HEK293 (cell line): ENCODE data around the gene LMNTD2.
A peak's percentile ranks its signal among the peaks of the same experiment; 100 is the strongest.

ENCODE experiments used
- CTCF ChIA-PET: fragments of 350-600 bp; formaldehyde crosslinking; extraction: SDS; loops from one replicate; lab custom pipeline; 2021; ENCODE audit warnings: antibody characterized with exemption; lab: Yijun Ruan, JAX
- POLR2A ChIA-PET: fragments of 300-600 bp; formaldehyde crosslinking; extraction: SDS; loops from one replicate; lab custom pipeline; 2020; ENCODE audit warnings: antibody characterized with exemption, inconsistent platforms; lab: Yijun Ruan, JAX
- H3K27ac ChIP-seq: fragments of 200-500 bp; sonication (Bioruptor generic); 2 replicates; pipeline ENCODE4 v1.5.1; 2014; ENCODE audit warnings: low read depth, low read length, control low read depth, inconsistent platforms; ENCODE audit errors: extremely low read depth
- H3K36me3 ChIP-seq, 2 experiments: fragments of 200-500 bp in 1 of 2; sonication (Bioruptor generic) in 1 of 2; 1 replicate in 1 of 2; 2 replicates in 1 of 2; pipeline ENCODE4 v1.5.1; 2014 to 2017; ENCODE audit warnings: inconsistent platforms in 2 of 2, low read length in 2 of 2; ENCODE audit not compliant: control insufficient read depth in 2 of 2, insufficient read depth in 1 of 2
- H3K4me1 ChIP-seq: fragments of 200-500 bp; sonication (Bioruptor generic); 2 replicates; pipeline ENCODE4 v1.5.1; 2014; ENCODE audit warnings: mild to moderate bottlenecking, low read length, inconsistent platforms; ENCODE audit not compliant: control insufficient read depth, insufficient read depth
- H3K4me3 ChIP-seq: 2 replicates; pipeline ENCODE4 v1.5.1; 2011; ENCODE audit warnings: low read depth, mild to moderate bottlenecking, control low read depth, low read length, moderate library complexity
- H3K9me3 ChIP-seq: fragments of 200-500 bp; sonication (Bioruptor generic); 2 replicates; pipeline ENCODE4 v1.5.1; 2014; ENCODE audit warnings: low read depth, low read length, inconsistent platforms; ENCODE audit not compliant: control insufficient read depth, insufficient read depth
- BCL11A ChIP-seq: fragments of 450-650 bp; formaldehyde crosslinking; IDR thresholded peaks from 2 replicates; pipeline ENCODE4 v1.5.1; 2016; ENCODE audit warnings: low read depth, missing biosample characterization, missing genetic modification characterization
- EGR2 ChIP-seq: fragments of 450-650 bp; formaldehyde crosslinking; IDR thresholded peaks from 2 replicates; pipeline ENCODE4 v1.5.1; 2016; ENCODE audit warnings: low read depth, missing biosample characterization, missing genetic modification characterization
- GLIS2 ChIP-seq: fragments of 450-650 bp; formaldehyde crosslinking; IDR thresholded peaks from 2 replicates; pipeline ENCODE4 v1.5.1; 2016; ENCODE audit warnings: missing biosample characterization, missing genetic modification characterization
- HOXC10 ChIP-seq: sonication (generic); formaldehyde crosslinking; IDR thresholded peaks from 2 replicates; pipeline ENCODE4 v1.8.1; 2023; ENCODE audit warnings: mild to moderate bottlenecking, missing genetic modification reagents
- HOXD13 ChIP-seq: sonication (generic); formaldehyde crosslinking; IDR thresholded peaks from 2 replicates; pipeline ENCODE4 v1.8.0; 2022; ENCODE audit warnings: missing genetic modification reagents, borderline replicate concordance
- KLF9 ChIP-seq: fragments of 450-650 bp; formaldehyde crosslinking; IDR thresholded peaks from 2 replicates; pipeline ENCODE4 v1.5.1; 2016; ENCODE audit warnings: missing biosample characterization, missing genetic modification characterization, low read depth
- RBAK ChIP-seq: fragments of 450-650 bp; formaldehyde crosslinking; IDR thresholded peaks from 2 replicates; pipeline ENCODE4 v1.5.1; 2016; ENCODE audit warnings: missing biosample characterization, missing genetic modification characterization
- SALL2 ChIP-seq: fragments of 450-650 bp; formaldehyde crosslinking; IDR thresholded peaks from 2 replicates; pipeline ENCODE4 v1.5.0; 2017; ENCODE audit warnings: missing biosample characterization, mild to moderate bottlenecking, missing genetic modification characterization, borderline replicate concordance
- SP2 ChIP-seq: fragments of 450-650 bp; formaldehyde crosslinking; IDR thresholded peaks from 2 replicates; pipeline ENCODE4 v1.5.1; 2016; ENCODE audit warnings: missing biosample characterization, missing genetic modification characterization
- SP7 ChIP-seq: fragments of 450-650 bp; formaldehyde crosslinking; IDR thresholded peaks from 2 replicates; pipeline ENCODE4 v1.5.1; 2016; ENCODE audit warnings: missing biosample characterization, missing genetic modification characterization
- WT1 ChIP-seq: fragments of 450-650 bp; formaldehyde crosslinking; IDR thresholded peaks from 2 replicates; pipeline ENCODE4 v1.5.1; 2016; ENCODE audit warnings: missing biosample characterization, missing genetic modification characterization
- ZBTB21 ChIP-seq: fragments of 450-650 bp; formaldehyde crosslinking; IDR thresholded peaks from 2 replicates; pipeline ENCODE4 v1.5.1; 2017; ENCODE audit warnings: missing biosample characterization, missing genetic modification characterization
- ZEB2 ChIP-seq: fragments of 450-650 bp; formaldehyde crosslinking; IDR thresholded peaks from 2 replicates; pipeline ENCODE4 v1.5.1; 2016; ENCODE audit warnings: missing biosample characterization, missing genetic modification characterization
- ZFHX2 ChIP-seq: fragments of 450-650 bp; formaldehyde crosslinking; conservative IDR thresholded peaks from 2 replicates; pipeline ENCODE4 v1.5.1; 2016; ENCODE audit warnings: missing biosample characterization, missing genetic modification characterization
- ZNF112 ChIP-seq: fragments of 450-650 bp; formaldehyde crosslinking; IDR thresholded peaks from 2 replicates; pipeline ENCODE4 v1.5.0; 2017; ENCODE audit warnings: missing biosample characterization, missing genetic modification characterization
- ZNF157 ChIP-seq: fragments of 450-650 bp; formaldehyde crosslinking; IDR thresholded peaks from 2 replicates; pipeline ENCODE4 v1.5.1; 2016; ENCODE audit warnings: missing biosample characterization, missing genetic modification characterization
- ZNF16 ChIP-seq: fragments of 450-650 bp; formaldehyde crosslinking; IDR thresholded peaks from 2 replicates; pipeline ENCODE4 v1.5.1; 2016; ENCODE audit warnings: low read depth, missing biosample characterization, missing genetic modification characterization
- ZNF174 ChIP-seq: fragments of 450-650 bp; formaldehyde crosslinking; IDR thresholded peaks from 2 replicates; pipeline ENCODE4 v1.5.0; 2017; ENCODE audit warnings: missing biosample characterization, mild to moderate bottlenecking, missing genetic modification characterization
- ZNF202 ChIP-seq: fragments of 450-650 bp; formaldehyde crosslinking; IDR thresholded peaks from 2 replicates; pipeline ENCODE4 v1.5.1; 2016; ENCODE audit warnings: missing biosample characterization, missing genetic modification characterization, borderline replicate concordance
- ZNF211 ChIP-seq: fragments of 450-650 bp; formaldehyde crosslinking; IDR thresholded peaks from 2 replicates; pipeline ENCODE4 v1.5.1; 2016; ENCODE audit warnings: low read depth, missing biosample characterization, missing genetic modification characterization
- ZNF223 ChIP-seq: fragments of 450-650 bp; formaldehyde crosslinking; IDR thresholded peaks from 2 replicates; pipeline ENCODE4 v1.5.1; 2016; ENCODE audit warnings: missing biosample characterization, missing genetic modification characterization
- ZNF335 ChIP-seq: fragments of 450-650 bp; formaldehyde crosslinking; conservative IDR thresholded peaks from 2 replicates; pipeline ENCODE4 v1.5.1; 2016; ENCODE audit warnings: missing biosample characterization, missing genetic modification characterization
- ZNF341 ChIP-seq: fragments of 450-650 bp; formaldehyde crosslinking; IDR thresholded peaks from 2 replicates; pipeline ENCODE4; 2016; ENCODE audit warnings: low read depth, missing biosample characterization, missing genetic modification characterization
- ZNF391 ChIP-seq: fragments of 450-650 bp; formaldehyde crosslinking; IDR thresholded peaks from 2 replicates; pipeline ENCODE4 v1.5.1; 2016; ENCODE audit warnings: low read depth, missing biosample characterization, missing genetic modification characterization, borderline replicate concordance
- ZNF416 ChIP-seq: fragments of 450-650 bp; formaldehyde crosslinking; IDR thresholded peaks from 2 replicates; pipeline ENCODE4 v1.5.1; 2016; ENCODE audit warnings: missing biosample characterization, missing genetic modification characterization
- ZNF423 ChIP-seq: fragments of 450-650 bp; formaldehyde crosslinking; IDR thresholded peaks from 2 replicates; pipeline ENCODE4 v1.5.1; 2016; ENCODE audit warnings: missing biosample characterization, missing genetic modification characterization
- ZNF513 ChIP-seq: fragments of 450-650 bp; IDR thresholded peaks from 2 replicates; pipeline ENCODE4 v1.5.1; 2018; ENCODE audit warnings: missing biosample characterization, missing genetic modification characterization
- ZNF600 ChIP-seq: fragments of 450-650 bp; formaldehyde crosslinking; IDR thresholded peaks from 2 replicates; pipeline ENCODE4 v1.5.1; 2016; ENCODE audit warnings: missing biosample characterization, missing genetic modification characterization
- ZNF629 ChIP-seq: fragments of 450-650 bp; formaldehyde crosslinking; IDR thresholded peaks from 2 replicates; pipeline ENCODE4 v1.5.1; 2017; ENCODE audit warnings: missing biosample characterization, missing genetic modification characterization
- ZNF660 ChIP-seq: fragments of 450-650 bp; IDR thresholded peaks from 2 replicates; pipeline ENCODE4 v1.5.1; 2018; ENCODE audit warnings: missing biosample characterization, mild to moderate bottlenecking, missing genetic modification characterization
- ZSCAN30 ChIP-seq: fragments of 450-650 bp; IDR thresholded peaks from 2 replicates; pipeline ENCODE4 v1.5.1; 2018; ENCODE audit warnings: missing biosample characterization, mild to moderate bottlenecking, missing genetic modification characterization, moderate library complexity
- TF ChIP-seq, protein P1 (sequence below): fragments of 450-650 bp; formaldehyde crosslinking; IDR thresholded peaks from 2 replicates; pipeline ENCODE4 v1.5.1; 2016; ENCODE audit warnings: missing biosample characterization, missing genetic modification characterization
- TF ChIP-seq, protein P2 (sequence below): sonication (generic); formaldehyde crosslinking; IDR thresholded peaks from 2 replicates; pipeline ENCODE4 v1.8.1; 2022; ENCODE audit warnings: mild to moderate bottlenecking, moderate library complexity, missing genetic modification reagents

Gene LMNTD2, protein sequence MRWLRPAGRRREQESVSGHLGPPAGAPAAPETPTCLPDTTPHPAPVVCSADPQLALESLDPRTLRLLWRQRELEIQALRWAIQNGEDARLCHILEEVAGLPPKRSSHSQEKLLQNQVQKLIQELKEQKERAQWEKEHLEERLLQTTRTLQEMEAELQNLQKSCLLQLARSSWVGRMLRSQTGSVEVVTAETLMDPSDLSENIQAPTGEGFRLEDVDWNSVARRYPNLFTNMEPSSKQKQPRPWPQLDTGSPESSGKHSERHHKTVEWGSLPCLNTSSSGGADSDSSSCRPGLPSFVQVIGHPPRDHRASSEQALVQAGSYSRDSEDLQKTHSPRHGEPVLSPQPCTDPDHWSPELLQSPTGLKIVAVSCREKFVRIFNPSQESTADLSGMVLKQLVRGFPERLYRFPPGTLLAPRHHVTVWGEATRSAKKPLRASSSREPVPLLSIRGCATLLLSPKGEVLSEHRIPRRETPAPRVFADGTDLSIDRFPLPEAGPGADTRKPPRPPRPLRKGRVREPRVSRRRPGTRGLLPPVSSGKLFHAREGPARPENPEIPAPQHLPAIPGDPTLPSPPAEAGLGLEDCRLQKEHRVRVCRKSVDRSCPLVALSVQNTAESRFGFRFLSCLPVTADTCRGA

GRCh38 chr11:560305-561147 is at the start of gene LMNTD2, which contains the start of gene RASSF7:
Gene LMNTD2 (minus strand): TSS chr11:560738. CDS start chr11:560716, 22 bp downstream.
Gene RASSF7 (plus strand): TSS chr11:560970. CDS start chr11:561769, 799 bp downstream.
- Histone ChIP-seq H3K4me1 (no peaks in the 10 kb centered on the region), H3K36me3 (peaks cover 0 to 26% of the 10 kb centered on the region in 2 experiments; a peak in 1 of 3 replicates), H3K4me3 (peak within 1 kb of the TSS; percentile 77), H3K27ac (peak within 1 kb of the TSS; percentile 58; the same call in 1 of the 2 replicates), H3K9me3 (no peaks in the 10 kb centered on the region)
- ChIA-PET CTCF (interaction anchor here (1.2 kb wide), 1 partner anchor 166 kb away, joined by 3 read pairs; no protein-coding TSS in a partner anchor), POLR2A (interaction anchor here (0.8 to 2.3 kb wide), 4 partner anchors 10 to 143 kb away, joined by 3 to 19 read pairs (median 4); partner anchors contain the start of gene PHRF1)
- no peak for TF ChIP-seq ZNF391 (tag by site-specific recombination)
- no peak for TF ChIP-seq ZNF223 (tag by site-specific recombination)
- TF ChIP-seq ZNF211 (tag by site-specific recombination) = no peak
- no peak for TF ChIP-seq SALL2 (tag by site-specific recombination)
- TF ChIP-seq ZNF416 (tag by site-specific recombination) = no peak
- peak; percentile 87 for TF ChIP-seq GLIS2 (tag by site-specific recombination)
- no peak for TF ChIP-seq ZBTB21 (tag by site-specific recombination)
- peak; percentile 25 for TF ChIP-seq ZNF341 (tag by site-specific recombination)
- no peak for TF ChIP-seq ZNF112 (tag by site-specific recombination)
- TF ChIP-seq HOXD13 (CRISPR knock-in tag) = no peak
- no peak for TF ChIP-seq ZNF513 (tag by site-specific recombination)
- 0 out of 2 replicates have a peak, but pooled peaks have one; percentile 63 for TF ChIP-seq BCL11A
- TF ChIP-seq ZNF335 (tag by site-specific recombination) = peak; percentile 75
- TF ChIP-seq WT1 = no peak
- TF ChIP-seq ZSCAN30 (tag by site-specific recombination) = peak; percentile 52; the same call in 1 of the 2 replicates
- peak; percentile 80 for TF ChIP-seq KLF9 (tag by site-specific recombination)
- TF ChIP-seq ZFHX2 (tag by site-specific recombination) = peak; percentile 69
- TF ChIP-seq ZNF16 (tag by site-specific recombination) = no peak
- peak; percentile 59; the same call in 1 of the 2 replicates for TF ChIP-seq EGR2 (tag by site-specific recombination)
- no peak for TF ChIP-seq ZNF423 (tag by site-specific recombination)
- TF ChIP-seq, protein P1, sequence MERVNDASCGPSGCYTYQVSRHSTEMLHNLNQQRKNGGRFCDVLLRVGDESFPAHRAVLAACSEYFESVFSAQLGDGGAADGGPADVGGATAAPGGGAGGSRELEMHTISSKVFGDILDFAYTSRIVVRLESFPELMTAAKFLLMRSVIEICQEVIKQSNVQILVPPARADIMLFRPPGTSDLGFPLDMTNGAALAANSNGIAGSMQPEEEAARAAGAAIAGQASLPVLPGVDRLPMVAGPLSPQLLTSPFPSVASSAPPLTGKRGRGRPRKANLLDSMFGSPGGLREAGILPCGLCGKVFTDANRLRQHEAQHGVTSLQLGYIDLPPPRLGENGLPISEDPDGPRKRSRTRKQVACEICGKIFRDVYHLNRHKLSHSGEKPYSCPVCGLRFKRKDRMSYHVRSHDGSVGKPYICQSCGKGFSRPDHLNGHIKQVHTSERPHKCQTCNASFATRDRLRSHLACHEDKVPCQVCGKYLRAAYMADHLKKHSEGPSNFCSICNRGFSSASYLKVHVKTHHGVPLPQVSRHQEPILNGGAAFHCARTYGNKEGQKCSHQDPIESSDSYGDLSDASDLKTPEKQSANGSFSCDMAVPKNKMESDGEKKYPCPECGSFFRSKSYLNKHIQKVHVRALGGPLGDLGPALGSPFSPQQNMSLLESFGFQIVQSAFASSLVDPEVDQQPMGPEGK (tag by site-specific recombination) = peak; percentile 88
- no peak for TF ChIP-seq RBAK (tag by site-specific recombination)
- TF ChIP-seq SP7 = peak; percentile 30; the same call in 1 of the 2 replicates
- TF ChIP-seq ZEB2 = peak; percentile 71
- TF ChIP-seq ZNF202 = no peak
- TF ChIP-seq, protein P2, sequence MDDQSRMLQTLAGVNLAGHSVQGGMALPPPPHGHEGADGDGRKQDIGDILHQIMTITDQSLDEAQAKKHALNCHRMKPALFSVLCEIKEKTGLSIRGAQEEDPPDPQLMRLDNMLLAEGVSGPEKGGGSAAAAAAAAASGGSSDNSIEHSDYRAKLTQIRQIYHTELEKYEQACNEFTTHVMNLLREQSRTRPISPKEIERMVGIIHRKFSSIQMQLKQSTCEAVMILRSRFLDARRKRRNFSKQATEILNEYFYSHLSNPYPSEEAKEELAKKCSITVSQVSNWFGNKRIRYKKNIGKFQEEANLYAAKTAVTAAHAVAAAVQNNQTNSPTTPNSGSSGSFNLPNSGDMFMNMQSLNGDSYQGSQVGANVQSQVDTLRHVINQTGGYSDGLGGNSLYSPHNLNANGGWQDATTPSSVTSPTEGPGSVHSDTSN = 0 out of 2 replicates have a peak, but pooled peaks have one; percentile 29
- TF ChIP-seq HOXC10 (CRISPR knock-in tag) = no peak
- no peak for TF ChIP-seq ZNF660
- peak; percentile 36; the same call in 1 of the 2 replicates for TF ChIP-seq ZNF600
- no peak for TF ChIP-seq ZNF157
- no peak for TF ChIP-seq ZNF629
- TF ChIP-seq ZNF174 (tag by site-specific recombination) = no peak
- peak; percentile 70 for TF ChIP-seq SP2 (tag by site-specific recombination)
